SW480 (cell line): ENCODE results near the gene AHDC1.

Experiments used
- DNase-seq: peaks from one replicate; pipeline ENCODE4 v3.0.0-alpha.2; 2016; ENCODE audit warnings: low spot score

Gene AHDC1

DNA sequence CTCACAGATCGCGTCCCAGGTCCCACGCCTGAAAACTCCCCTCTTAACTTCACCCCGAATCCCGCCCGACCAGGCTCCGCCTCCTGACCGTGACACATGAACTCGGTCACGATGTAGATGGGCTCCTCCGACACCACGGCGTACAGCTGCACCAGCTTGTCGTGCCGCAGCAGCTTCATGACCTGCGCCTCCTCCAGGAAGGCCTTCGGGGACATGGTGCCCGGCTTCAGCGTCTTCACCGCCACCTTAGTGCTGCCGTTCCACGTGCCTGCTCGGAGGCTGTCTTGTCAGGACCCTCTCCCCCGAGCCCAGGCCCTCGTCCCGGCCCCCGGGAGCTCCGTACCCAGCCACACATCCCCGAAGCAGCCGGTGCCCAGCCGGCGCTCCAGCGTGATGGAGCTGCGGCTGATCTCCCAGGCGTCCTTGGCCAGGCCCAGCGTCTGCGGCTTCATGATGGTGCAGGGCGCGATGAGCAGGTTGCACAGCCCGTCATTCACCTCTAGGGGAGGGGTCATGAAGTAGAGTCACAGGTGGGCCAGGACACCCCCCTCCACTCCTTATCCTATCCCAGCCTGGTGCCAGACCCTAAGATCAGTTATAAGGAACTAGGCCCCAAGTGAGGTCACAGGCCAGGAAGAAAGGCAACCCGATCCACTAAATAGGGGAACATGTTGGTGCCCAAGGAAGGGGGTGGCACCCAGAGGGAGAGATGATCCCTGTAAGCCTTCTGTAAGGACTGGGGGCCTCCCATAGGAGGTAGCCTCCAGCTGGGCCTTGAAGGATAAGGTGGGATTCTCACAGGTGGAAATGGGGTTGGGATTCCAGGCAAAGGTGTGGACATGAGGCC, 11.6 kb upstream of the AHDC1 start:
- DNase-seq = no peak

- no peak for DNase-seq
Measured at GRCh38 chr1:27614625-27615344, 10.8 kb upstream of the AHDC1 start.

- DNase-seq = no peak
Measured at GRCh38 chr1:27614043-27614624, 10.2 kb upstream of the AHDC1 start.

DNA sequence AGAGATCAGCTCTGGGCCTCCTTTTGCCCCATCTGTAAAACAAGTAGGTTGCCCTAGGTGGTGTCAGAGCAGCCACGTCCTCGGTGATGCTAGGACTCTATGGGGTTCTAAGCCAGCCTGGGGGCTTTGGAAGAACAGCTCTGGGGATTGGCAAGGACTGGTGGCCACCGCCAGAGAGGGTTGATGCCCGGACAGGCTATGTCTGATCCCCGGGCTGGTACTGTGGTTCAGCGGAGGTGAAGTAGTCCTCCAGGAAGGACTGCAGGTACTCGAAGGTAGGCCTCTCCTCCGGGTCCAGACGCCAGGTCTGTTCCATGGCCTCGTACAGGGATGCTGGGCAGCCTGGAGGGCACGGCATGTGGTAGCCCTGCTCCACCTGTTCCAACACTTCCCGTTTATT, 8.8 kb upstream of the AHDC1 start:
- no peak for DNase-seq

GRCh38 chr1:27611450-27611849, 7.5 kb upstream of the AHDC1 start:
- no peak for DNase-seq

- DNase-seq = no peak
Measured at GRCh38 chr1:27609618-27610240, 5.8 kb upstream of the AHDC1 start.

DNA sequence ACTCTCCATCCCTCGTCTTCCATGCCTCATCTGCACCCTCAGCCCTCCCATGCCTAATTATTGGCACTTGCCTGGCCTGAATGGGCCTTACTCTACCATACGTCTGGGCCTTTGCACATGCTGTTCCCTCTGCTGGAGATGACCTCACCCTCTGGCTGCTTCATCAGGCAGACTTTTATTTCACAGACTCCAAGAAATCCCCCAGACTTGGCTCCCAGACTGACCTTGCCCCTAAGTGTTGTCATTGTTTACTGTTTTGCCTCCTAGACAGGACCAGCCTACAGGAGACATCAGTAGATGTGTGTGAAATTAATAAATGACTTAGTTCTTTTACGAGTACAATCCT, 5.2 kb upstream of the AHDC1 start:
- no peak for DNase-seq

DNA sequence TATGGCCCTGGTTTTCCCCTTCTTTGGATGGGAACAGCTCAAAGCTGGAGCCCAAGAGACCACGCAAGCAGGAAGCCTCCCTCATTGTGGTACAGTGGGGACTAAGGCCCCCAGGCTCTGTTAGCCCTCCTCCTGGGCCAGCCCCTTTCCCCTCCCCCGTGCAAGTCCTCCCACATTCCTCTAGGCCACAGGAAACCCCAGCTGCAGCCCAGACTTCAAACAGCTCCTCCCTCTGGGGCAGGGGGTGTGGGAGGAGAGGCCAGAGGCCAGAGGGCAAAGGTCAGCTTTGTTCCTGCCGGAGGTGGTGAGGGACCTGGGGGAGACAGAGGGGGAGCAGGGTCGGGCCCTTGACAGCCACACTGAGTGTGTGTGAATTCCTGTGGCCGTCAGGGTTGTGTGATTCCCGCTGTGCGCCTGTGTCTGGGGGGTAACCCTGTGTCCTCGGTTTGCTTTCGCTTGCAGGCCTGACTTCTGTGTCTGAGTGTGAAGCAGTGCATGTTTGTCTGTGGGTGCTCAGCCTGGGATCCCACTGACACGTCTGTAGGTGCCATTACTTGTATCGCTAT, 3.4 kb upstream of the AHDC1 start:
- DNase-seq = peak; percentile 73

DNA sequence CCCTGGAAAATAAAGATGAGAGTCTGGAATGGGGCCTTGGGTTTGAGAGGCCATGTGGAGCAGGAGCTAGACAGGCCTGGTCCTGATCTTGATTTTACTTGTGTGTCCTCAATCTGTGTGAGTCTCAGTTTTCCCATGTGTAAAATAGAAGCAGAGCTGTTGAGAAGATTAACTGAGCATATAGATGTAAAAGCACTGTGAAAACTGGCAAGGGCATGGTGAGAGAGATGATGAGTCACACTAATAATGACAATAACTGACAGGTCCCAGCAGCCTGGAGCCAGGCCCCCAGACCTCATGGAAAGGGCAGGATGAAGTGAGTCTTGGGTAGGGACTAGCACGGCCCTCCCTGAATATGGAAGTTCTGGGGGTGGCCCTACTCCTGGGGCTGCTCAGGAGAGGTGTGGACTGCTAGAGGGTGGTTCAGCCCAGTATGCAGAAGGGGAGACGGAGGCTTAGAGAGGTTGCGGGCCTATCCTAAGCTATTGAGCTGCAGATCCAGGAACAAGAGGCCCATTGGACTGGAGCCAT, 2.8 kb upstream of the AHDC1 start:
- peak; percentile 79 for DNase-seq

- DNase-seq = peak; percentile 73
Measured at GRCh38 chr1:27605796-27606707, 2.1 kb upstream of the AHDC1 start.

DNA sequence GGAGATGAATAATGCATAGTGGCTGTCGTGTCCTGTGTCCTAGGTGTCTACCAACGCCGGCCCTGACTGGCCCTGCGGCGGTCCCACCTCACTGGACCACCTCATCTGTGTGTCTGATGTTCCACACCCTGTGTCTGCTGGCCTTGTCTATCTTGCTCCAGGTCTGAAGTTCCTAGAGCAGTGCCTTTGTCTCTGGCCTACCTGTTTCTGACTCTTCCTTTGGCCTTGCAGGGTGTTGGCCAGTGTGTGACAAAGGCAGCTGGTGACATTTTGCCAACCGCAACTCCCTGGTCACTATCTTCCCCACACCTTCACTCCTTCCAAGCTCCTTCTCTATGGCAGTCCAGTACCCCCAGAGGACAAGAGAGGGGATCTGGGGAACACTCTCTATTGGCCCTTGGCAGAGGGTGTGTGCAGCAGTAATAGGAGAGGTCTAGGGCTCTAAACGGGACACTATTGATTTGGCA, 1.4 kb upstream of the AHDC1 start:
- no peak for DNase-seq

DNA sequence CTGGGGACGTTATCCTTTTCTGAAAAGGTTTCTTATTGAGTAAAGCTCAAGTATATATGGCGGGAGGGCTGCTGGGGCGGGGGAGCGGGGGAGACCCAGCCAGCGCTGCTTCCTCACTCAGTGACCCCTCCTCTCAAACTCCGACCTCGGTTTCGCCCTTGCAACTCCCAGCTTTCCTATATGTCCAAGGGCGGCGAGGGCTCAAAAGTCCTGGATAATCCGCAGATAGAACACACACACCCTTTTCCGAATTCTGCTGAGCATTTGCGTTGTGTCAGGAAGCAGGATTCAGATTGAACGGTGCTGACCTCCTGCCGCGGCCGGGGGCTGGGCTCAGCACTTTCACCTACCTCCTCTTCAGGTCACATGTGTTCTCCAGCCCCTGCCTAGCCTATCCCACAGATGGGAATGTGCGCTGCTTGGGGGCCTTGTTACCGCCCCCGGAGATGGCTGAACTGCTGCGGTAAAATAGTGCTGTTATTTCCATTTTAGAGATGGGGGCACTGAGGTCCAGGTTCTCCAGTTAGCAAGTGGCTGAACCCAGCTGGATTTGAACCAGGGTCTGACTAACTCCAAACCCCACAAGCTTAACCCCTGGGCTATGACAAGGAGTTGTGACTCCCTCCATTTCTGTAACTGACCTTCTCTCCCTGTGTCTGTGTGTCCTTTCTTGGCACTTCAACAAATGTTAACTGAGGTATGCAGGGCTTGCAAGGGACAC, 795 bp upstream of the AHDC1 start:
- DNase-seq = no peak

DNA sequence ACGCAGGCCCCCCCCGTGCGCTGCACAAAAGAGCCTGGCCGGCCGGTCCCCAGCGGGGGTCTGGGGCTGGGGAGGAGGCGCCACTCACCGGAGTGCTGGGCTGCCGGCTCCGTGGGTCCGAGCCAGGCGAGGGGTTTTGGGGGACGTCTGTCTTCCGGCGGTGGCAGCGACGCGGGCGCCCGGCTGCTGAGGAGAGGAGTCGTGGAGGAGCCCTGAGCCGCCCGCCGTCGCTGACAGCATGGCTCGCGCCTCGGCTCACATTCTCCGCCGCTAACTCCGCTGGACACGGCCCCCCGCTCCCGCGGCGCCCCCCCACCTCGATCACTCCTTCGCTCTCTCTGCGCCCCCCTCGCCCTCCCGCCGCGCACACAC, 649 bp downstream of the AHDC1 start:
- no peak for DNase-seq

DNA sequence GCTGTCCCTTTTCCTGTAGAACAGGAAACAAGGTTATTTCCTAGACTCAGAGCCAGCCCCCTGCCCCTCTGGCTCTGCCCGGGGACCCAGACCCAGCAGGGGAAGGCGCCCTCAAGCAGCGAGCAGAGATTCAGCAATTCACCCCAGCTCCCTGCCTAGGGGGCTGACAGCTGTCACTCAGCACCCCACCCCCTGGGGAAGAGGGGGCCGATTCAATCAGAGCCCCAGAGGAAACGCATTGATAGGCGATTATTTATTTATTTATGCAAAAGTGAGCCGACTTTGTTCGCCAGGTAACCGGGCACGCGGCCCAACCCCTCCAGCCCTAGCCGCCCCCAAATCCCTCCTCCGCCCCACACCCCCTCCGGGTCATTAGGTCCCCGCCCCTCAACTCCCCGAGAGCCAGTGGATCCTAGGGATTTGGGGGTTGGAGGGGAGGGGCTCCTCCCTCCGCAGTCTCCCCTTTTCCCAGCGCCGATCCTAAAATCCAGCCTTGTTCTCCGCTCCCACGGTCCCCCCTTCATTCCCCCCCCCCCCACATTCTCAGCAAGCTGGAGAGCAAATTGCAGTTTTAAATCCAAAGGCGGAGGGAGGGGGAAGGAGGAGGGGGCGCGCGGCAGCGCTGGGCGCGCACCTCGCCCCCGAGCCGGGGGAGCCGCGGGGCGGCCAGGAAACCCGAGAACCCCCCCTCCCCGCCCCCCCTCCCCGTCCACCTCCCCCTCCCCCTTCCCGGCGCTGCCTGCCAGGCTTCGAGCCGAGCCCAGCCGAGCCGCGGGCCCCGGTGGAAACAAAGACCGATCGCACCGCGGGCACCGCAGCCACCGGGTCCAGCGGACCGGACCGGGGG, 1.3 kb downstream of the AHDC1 start:
- DNase-seq = no peak

DNA sequence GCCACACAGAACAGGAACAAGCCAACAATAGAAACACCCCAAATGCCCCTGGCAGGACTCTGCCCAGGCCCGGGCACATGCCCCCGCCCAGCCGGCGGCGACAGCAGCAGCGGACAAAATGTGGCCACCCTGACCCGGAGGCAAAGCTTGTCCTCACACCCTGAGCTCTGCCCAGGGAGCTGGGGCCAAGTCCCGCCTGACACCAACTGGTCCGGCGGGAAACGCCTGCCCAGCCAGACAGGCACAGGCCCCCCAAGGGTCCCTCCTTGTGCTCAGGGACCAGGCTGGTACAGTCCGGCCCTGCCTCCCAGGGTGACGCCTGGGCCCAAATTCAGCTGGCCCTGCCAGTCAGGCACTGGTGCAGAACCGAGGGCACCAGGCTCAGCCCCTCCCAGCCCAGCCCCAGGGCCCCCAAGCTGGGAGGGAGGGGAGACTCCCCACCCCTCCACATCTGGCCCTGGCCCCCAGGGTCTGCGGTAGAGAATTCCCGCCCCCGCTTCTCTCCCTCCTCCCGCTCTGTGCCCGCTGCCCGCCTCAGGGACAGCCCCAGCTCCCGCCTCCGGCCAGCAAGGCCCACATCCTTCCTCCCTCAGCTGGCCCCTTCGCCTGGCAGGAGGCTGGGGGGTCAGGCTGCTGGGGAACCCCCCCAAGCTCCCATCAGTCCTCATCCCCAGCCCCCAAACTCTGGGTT, 2.0 kb downstream of the AHDC1 start:
- DNase-seq = no peak

DNA sequence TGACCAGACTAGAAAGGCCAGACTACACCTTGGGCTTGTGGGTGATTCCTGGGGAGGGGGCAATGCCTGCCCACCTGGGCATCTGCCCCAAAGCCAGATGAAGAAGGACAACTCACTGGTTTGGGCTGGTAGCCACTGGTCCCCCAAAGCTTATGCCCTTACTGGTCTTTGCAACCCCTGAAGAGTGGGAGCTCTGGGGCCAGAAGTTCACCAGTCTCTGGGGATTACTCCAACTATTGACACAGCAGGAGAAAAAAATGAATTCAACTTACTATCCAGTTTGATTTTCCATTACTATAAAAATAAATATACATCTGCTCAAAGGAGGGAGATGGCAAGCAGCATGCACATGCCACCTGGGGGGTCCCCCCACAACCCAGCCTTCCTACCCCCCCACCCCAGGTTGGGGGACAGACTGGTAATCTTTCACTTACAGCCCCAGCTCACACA, 2.6 kb downstream of the AHDC1 start:
- DNase-seq = no peak

DNA sequence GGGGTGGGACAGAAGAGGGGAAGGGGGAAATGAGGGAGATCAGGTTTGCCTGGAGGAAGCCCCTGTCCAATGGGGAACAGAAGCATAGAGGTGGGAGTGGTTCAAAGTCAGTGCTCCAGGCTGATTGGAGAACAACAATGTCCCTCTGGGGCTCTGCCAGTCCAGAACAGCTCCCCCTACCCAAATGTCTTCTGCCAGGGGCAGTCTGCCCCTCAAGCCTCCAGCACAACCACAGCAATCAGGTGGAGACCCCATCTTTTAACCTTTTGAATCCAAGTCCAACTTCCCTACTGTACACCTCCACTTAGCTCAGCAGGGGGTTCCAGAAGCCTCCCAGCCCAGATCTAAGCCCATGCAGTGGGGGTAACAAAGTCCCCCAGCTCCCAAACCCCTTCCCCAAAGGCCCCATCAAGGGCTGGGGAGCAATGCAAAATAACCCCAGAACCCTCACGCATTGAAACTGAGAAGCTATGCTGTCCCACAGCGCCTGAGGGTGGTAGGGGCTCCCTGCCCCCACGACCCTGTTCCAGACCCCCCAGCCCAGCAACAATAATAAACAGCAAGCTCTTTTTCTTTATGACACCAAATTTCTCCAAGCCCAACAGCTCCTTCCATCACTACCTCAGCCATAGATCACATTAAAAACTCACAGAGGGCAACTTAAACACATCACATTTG, 3.3 kb downstream of the AHDC1 start:
- no peak for DNase-seq
